GM21423 (cell line): Measurements from ENCODE around the gene CATSPERD.
A peak's percentile ranks its signal among the peaks of the same experiment; 100 is the strongest.

ENCODE experiments used
- ATAC-seq: cut with Tn5 transposase; IDR thresholded peaks from one replicate; pipeline ENCODE4 v1.9.1; 2021; ENCODE audit warnings: mild to moderate bottlenecking, moderate library complexity; ENCODE audit not compliant: unreplicated experiment

CATSPERD gene

GRCh38 chr19:5782945-5783919, 62.8 kb downstream of the CATSPERD start:
- ATAC-seq: no peak

- ATAC-seq: no peak
These were observed 64.2 kb downstream of the CATSPERD start, which contains the start of gene PRR22 for GRCh38 chr19:5784581-5785147. PRR22 (minus strand) TSS chr19:5784746; CDS start chr19:5784660, 86 bp downstream.

GRCh38 chr19:5785423-5785822, 65.0 kb downstream of the CATSPERD start:
- no peak for ATAC-seq

GRCh38 chr19:5786593-5787408, 66.4 kb downstream of the CATSPERD start:
- no peak for ATAC-seq

- no peak for ATAC-seq
These were observed 67.2 kb downstream of the CATSPERD start for GRCh38 chr19:5787409-5788182.

- no peak for ATAC-seq
These were observed 68.0 kb downstream of the CATSPERD start for GRCh38 chr19:5788422-5788821.

GRCh38 chr19:5789351-5789761, 68.9 kb downstream of the CATSPERD start:
- no peak for ATAC-seq

GRCh38 chr19:5789886-5790558, 69.6 kb downstream of the CATSPERD start:
- ATAC-seq: no peak

- ATAC-seq: peak; percentile 86
These were observed 70.4 kb downstream of the CATSPERD start, which contains the start of gene DUS3L for GRCh38 chr19:5790559-5791520. DUS3L (minus strand) TSS chr19:5791163; CDS start chr19:5791141, 22 bp downstream.

GRCh38 chr19:5792224-5792623, 71.8 kb downstream of the CATSPERD start:
- no peak for ATAC-seq

GRCh38 chr19:5793188-5793587, 72.8 kb downstream of the CATSPERD start:
- no peak for ATAC-seq

GRCh38 chr19:5795382-5795919, 75.0 kb downstream of the CATSPERD start:
- no peak for ATAC-seq

- ATAC-seq: no peak
These were observed 77.8 kb downstream of the CATSPERD start for GRCh38 chr19:5798244-5798643.

GRCh38 chr19:5799247-5800241, 79.1 kb downstream of the CATSPERD start:
- no peak for ATAC-seq

- ATAC-seq: no peak
These were observed 80.2 kb downstream of the CATSPERD start for GRCh38 chr19:5800361-5801270.
